ENCODE results near the gene ASB3. TPM values are rescaled to one million over a fixed set of nuclear protein-coding genes. Genes with fewer than 3 reads are reported as not detected.

ASB3 gene
- total and polyA plus RNA-seq, 2 donors (not counting 3 experiments of a cell fraction or from before 2014, with no cell fraction given): 20.3 to 20.5 TPM

GRCh38 chr2:53641290-53641689, 145.5 kb downstream of the ASB3 start:
- ChIA-PET POLR2A (no interaction called here), CTCF (no interaction called here)
- FAIRE-seq: no peak
- dilution Hi-C loops (cut with MboI; ENCODE audit: extremely low pct_ligation_motif_present, low sequenced_read_pairs) (no loop called here), intact Hi-C loops (cut with micrococcal nuclease) (no loop called here)
- Histone ChIP-seq H3K4me3 (replicated peaks in 1 of 3; ENCODE audit: insufficient read depth in 1 of 3, low read depth in 1 of 3, low read length in 3 of 3) (no peak overlapping the region), H3K9me3 (replicated peaks; ENCODE audit: control insufficient read depth, insufficient read depth, low read length) (no peaks in the 10 kb centered on the region), H3K27ac (ENCODE audit: insufficient read depth, low read depth, low read length) (no peak overlapping the region), H3K4me1 (ENCODE audit: control insufficient read depth, extremely low read depth, insufficient read depth, low read length) (no peaks in the 10 kb centered on the region), H3K27me3 (ENCODE audit: control insufficient read depth in 2 of 2, insufficient read depth in 2 of 2, low read length in 2 of 2) (no peaks in the 10 kb centered on the region), H4K20me1 (replicated peaks; ENCODE audit: control insufficient read depth, extremely low read depth, insufficient read depth, low read length) (no peaks in the 10 kb centered on the region), H3K4me2 (ENCODE audit: insufficient read depth, low read length) (no peak overlapping the region), H3K9me1 (replicated peaks; ENCODE audit: control insufficient read depth, extremely low read depth, insufficient read depth, low read length) (no peaks in the 10 kb centered on the region), H2AFZ (ENCODE audit: low read depth, low read length) (no peak overlapping the region), H3K79me2 (ENCODE audit: control insufficient read depth, insufficient read depth, low read length) (no peaks in the 10 kb centered on the region), H3K9ac (replicated peaks; ENCODE audit: extremely low read depth, insufficient read depth, low read length) (no peak overlapping the region), H3K36me3 (ENCODE audit: control insufficient read depth in 2 of 2, extremely low read depth in 1 of 2, insufficient read depth in 2 of 2, low read length in 2 of 2) (no peaks in the 10 kb centered on the region)
- BruUV-seq (replicated peaks): no TSS peak
- DNase-seq (ENCODE audit: low read depth, low spot score): no peak
- TF ChIP-seq CTCF (IDR thresholded peaks at IDR 0.05; ENCODE audit: extremely low read depth in 1 of 2, insufficient read depth in 1 of 2, low read depth in 1 of 2, low read length in 2 of 2) (no peak), POLR2AphosphoS5 (IDR thresholded peaks at IDR 0.05; ENCODE audit: insufficient read depth, low read depth, low read length) (no peak), POLR2A (IDR thresholded peaks at IDR 0.05; ENCODE audit: low read depth, low read length) (no peak), MYC (IDR thresholded peaks at IDR 0.05; ENCODE audit: low read depth, low read length) (no peak), JUN (IDR thresholded peaks at IDR 0.05; ENCODE audit: borderline replicate concordance, insufficient read depth, insufficient read length, low read depth) (no peak), EZH2 (IDR thresholded peaks at IDR 0.05; ENCODE audit: borderline replicate concordance, low read depth, low read length, severe bottlenecking) (no peak), FOS (IDR thresholded peaks at IDR 0.05; ENCODE audit: borderline replicate concordance, insufficient read depth, low read length) (no peak), GATA2 (IDR thresholded peaks at IDR 0.05; ENCODE audit: insufficient read depth, insufficient read length, low read depth, low read length) (no peak)
- TF ChIP-seq, protein P1, sequence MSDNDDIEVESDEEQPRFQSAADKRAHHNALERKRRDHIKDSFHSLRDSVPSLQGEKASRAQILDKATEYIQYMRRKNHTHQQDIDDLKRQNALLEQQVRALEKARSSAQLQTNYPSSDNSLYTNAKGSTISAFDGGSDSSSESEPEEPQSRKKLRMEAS (IDR thresholded peaks at IDR 0.05; ENCODE audit: insufficient read depth, insufficient read length): no peak

Data from endothelial cell of umbilical vein (primary cell).